Measurements from ENCODE around the gene RGS19. TPM values are rescaled to one million over a fixed set of nuclear protein-coding genes. Genes with fewer than 3 reads are reported as not detected.

The RGS19 gene
- total and polyA plus RNA-seq, 2 of the 8 experiments (the other 6 are each of a cell fraction or from before 2014, with no cell fraction given): 12.7 to 16.8 TPM

DNA sequence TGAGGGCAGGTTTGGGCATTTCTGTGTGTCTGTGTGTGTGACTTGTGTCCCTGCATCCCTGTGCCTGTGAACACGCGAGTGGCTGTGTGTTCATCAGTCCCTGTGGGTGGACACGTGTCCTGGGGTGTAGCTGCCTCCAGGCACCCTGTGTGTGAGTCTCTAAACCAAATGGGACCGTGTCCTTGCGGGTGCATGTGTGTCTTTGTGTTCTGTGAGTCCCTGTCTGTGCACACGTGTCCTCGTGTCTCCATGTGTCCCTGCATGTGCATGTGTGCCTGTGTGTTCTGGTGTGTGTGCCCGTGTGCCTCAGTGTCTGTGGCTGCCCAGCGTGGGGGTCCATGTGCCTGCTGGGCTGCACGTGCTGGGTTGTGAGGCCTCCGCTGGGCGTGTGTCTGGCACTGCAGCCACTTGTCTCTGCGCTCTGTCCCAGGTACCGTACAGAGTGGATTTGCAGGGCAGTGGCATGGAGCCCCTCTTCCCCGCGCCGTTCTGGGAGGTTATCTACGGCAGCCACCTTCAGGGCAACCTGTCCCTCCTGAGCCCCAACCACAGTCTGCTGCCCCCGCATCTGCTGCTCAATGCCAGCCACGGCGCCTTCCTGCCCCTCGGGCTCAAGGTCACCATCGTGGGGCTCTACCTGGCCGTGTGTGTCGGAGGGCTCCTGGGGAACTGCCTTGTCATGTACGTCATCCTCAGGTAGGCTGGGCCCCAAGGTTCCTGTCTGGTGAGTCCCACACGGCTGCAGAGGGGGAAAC is 13.1 kb upstream of the RGS19 start (continued):
- TF ChIP-seq SAP30 (IDR thresholded peaks at IDR 0.05; ENCODE audit: insufficient read depth, insufficient replicate concordance, low read length): no peak
